T-helper 2 cell treated with Interferon-gamma antibody and Interleukin-4, amounts not matched to agents 5 μg/mL and 100 μg/mL, for 36 hours (primary cell): ENCODE results near the gene C5orf58.

Source experiments
- DNase-seq: peaks from one replicate; pipeline ENCODE4 v3.0.0; 2021; ENCODE audit warnings: low spot score
- H3K27ac Mint-ChIP-seq: one replicate; pipeline ENCODE4 v1.8.0; 2021; ENCODE audit warnings: mild to moderate bottlenecking, mixed read lengths
- H3K27me3 Mint-ChIP-seq: one replicate; pipeline ENCODE4 v1.8.0; 2021; ENCODE audit warnings: low read depth, mixed read lengths
- H3K36me3 Mint-ChIP-seq: one replicate; pipeline ENCODE4 v1.8.0; 2021; ENCODE audit warnings: low read depth, mixed read lengths
- H3K4me1 Mint-ChIP-seq: one replicate; pipeline ENCODE4 v1.8.0; 2021; ENCODE audit warnings: low read depth, mixed read lengths
- H3K4me3 Mint-ChIP-seq: one replicate; pipeline ENCODE4 v1.8.0; 2022; ENCODE audit warnings: mild to moderate bottlenecking, moderate library complexity, mixed read lengths
- H3K9me3 Mint-ChIP-seq: one replicate; pipeline ENCODE4 v1.8.0; 2021; ENCODE audit warnings: mixed read lengths

Gene C5orf58

DNA sequence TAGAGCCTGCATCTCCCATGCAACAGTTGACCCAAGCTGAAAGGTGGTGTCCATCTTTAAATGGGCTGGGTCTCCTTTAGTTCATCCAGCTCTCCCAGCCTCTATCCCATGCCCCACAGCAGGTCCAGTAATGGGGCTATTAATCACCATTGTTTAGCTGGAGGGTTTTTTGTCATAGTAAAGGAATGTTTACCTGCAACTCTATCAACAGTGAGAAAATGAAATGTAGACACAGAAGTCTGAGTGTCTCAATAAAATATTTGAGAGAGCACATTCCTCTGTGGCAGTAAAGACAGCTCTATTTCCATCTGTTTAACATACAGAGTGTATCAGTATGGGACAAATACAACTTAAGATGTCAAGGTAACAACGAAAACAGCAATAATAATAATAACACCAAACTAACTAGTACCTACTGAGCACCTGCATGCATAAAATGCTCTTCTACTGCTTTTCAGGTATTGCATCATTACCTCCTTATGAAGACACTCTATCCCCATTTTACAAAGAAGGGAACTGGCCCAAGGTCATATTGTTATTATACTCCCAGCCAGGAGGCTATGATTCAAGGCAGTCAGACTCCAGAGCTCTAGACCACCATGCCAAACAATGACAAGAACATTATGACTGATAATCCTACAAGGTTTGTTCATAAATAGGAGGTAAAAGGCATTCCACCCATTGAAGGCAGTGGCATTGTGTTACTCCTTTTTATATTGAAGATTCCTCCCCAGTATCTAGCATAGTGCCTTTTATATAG is 21.0 kb upstream of the C5orf58 start:
- Mint-ChIP-seq H3K27ac (no peak overlapping the region), H3K9me3 (no peaks in the 10 kb centered on the region), H3K4me3 (no peak overlapping the region), H3K36me3 (no peaks in the 10 kb centered on the region), H3K4me1 (no peaks in the 10 kb centered on the region), H3K27me3 (peaks cover 39% of the 10 kb centered on the region)
- DNase-seq: no peak

DNA sequence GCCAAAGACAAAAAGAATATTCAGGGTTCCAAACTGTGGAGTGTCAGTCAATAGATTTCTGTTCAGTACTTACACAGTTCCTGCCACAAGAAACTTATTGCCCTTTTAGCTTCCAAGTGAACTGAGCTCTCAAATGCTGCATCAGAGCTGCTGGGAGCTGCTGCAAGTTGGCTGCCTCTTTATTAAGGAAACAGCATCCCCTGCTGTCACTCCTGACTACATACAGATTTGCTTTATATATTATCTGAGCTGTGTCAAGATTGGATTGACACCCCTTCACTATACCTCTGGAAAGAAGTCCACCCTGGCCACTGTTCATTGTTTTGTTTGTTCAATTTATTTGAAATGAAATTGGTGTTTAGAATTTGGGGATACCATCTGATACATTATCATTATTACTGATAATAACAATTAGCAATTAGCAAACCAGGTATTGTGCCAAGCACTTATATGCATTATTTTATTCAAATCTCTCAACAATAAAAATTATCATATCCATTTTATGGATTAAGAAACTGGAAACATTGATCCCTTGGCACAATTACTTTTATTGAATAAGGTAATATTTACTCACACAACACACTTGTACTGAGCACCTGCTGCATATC is 16.4 kb upstream of the C5orf58 start:
- DNase-seq: no peak
- Mint-ChIP-seq H3K4me1 (no peaks in the 10 kb centered on the region), H3K27me3 (peaks cover 16% of the 10 kb centered on the region), H3K4me3 (no peak overlapping the region), H3K27ac (no peak overlapping the region), H3K36me3 (no peaks in the 10 kb centered on the region), H3K9me3 (no peaks in the 10 kb centered on the region)

DNA sequence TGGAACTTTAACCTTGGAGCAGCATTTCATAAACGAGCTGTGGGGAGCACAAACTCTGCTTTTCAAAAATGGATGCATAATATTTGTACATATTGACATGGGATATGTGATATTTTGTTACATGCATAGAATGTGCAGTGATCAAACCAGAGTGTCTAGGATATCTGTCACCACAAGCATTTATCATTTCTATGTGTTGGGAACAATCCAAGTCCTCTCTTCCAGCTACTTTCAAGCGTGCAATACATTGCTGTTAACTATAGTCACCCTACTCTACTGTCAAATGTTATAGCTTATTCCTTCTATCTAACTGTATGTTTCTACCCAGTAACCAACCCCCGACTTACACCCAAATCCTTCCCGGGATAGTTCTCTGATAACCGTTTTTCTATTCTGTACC is 15.0 kb upstream of the C5orf58 start:
- Mint-ChIP-seq H3K27me3 (peaks cover 10% of the 10 kb centered on the region), H3K27ac (no peak overlapping the region), H3K4me1 (no peaks in the 10 kb centered on the region), H3K9me3 (no peaks in the 10 kb centered on the region), H3K36me3 (no peaks in the 10 kb centered on the region), H3K4me3 (no peak overlapping the region)
- DNase-seq: no peak

DNA sequence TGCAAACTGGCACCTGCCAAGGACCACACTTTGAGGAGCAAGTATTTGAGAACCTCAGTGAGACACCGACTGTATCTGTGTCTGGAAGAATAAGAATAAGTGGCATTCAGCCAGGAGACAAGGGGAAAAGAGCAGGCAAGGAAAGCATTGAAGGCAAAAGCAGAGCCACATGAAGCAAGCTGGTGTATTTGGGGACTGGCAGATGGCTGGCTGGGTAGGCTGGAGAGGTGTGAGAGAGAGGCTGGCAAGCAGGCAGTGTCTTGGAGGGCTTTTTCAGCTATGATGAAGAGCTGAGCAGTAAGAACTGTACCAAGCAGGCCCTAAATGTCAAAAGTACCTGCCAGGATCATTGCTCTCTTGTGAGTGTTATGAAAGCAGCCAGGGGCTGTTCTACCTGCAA is 14.1 kb upstream of the C5orf58 start:
- H3K27me3 Mint-ChIP-seq: peaks cover 9% of the 10 kb centered on the region
- H3K9me3 Mint-ChIP-seq: no peaks in the 10 kb centered on the region
- H3K4me3 Mint-ChIP-seq: no peak overlapping the region
- H3K4me1 Mint-ChIP-seq: no peaks in the 10 kb centered on the region
- no peak for DNase-seq
- H3K27ac Mint-ChIP-seq: no peak overlapping the region
- H3K36me3 Mint-ChIP-seq: no peaks in the 10 kb centered on the region

DNA sequence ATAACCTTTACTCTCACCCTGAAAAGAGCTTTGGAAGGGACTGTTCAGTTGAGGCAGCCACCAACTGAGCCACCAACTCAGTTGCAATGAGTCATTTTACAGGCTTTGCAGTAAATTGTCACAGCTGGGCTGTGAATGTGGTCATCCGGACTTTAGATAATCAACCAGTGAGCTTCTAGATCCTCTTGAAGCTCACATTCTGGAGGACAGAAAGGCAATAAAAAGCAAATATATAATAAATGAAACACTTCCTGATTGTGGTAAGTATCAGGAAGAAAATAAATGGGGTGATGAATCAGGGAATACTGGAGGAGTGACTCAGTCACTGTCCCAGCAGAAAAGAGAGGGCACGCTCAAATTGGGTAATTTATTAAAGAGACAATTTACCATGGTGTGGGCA is 13.2 kb upstream of the C5orf58 start:
- peaks cover 5% of the 10 kb centered on the region for H3K27me3 Mint-ChIP-seq
- DNase-seq: no peak
- no peak overlapping the region for H3K27ac Mint-ChIP-seq
- H3K36me3 Mint-ChIP-seq: no peaks in the 10 kb centered on the region
- no peaks in the 10 kb centered on the region for H3K4me1 Mint-ChIP-seq
- H3K9me3 Mint-ChIP-seq: no peaks in the 10 kb centered on the region
- H3K4me3 Mint-ChIP-seq: no peak overlapping the region

DNA sequence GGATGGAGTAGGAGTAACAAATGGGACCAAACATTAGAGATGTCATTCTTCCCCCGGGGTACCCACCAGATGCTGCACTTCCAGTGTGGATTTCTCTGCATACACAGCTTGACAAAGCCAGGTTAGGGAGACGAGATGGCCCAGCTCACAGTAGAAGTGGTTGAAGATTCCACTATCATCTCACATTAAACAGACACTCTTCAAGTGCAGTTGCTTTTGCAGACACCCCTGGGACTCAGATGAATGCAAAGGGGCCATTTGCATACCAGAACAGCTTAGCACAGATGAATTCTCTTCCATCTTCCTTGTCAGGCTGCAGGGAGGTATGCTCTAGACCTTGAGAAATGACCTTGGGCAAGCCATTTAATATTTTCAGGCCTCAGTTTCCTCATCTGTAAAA is 12.6 kb upstream of the C5orf58 start:
- H3K9me3 Mint-ChIP-seq: no peaks in the 10 kb centered on the region
- peaks cover 5% of the 10 kb centered on the region for H3K27me3 Mint-ChIP-seq
- H3K4me3 Mint-ChIP-seq: no peak overlapping the region

DNA sequence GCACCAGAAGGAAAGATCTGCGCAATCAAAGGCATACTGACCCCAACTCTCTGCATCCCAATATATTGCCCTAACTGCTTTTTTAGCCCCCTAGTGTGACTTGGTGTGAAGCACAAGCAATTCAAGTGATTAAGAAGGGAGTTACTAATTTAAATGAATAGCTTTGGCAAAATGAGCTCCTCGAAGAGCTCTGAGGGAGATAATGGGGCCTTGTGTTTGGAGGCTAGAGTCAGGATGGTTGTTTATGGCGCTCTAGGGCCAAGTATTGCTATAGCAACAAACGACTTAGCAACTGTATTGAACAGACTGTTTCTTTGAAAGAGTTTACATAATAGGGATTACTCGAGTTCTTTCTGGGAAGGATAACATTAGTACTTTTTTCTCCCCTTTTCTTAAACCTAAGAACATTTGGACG is 11.5 kb upstream of the C5orf58 start:
- no peak for DNase-seq
- no peaks in the 10 kb centered on the region for H3K36me3 Mint-ChIP-seq
- no peak overlapping the region for H3K4me3 Mint-ChIP-seq
- H3K9me3 Mint-ChIP-seq: no peaks in the 10 kb centered on the region
- no peak overlapping the region for H3K27ac Mint-ChIP-seq
- peaks cover 2% of the 10 kb centered on the region for H3K27me3 Mint-ChIP-seq
- peaks cover 3% of the 10 kb centered on the region for H3K4me1 Mint-ChIP-seq

More for the DNA sequence above, 12.6 kb upstream of the C5orf58 start:
- no peak for DNase-seq
- no peaks in the 10 kb centered on the region for H3K36me3 Mint-ChIP-seq
- H3K4me1 Mint-ChIP-seq: no peaks in the 10 kb centered on the region
- H3K27ac Mint-ChIP-seq: no peak overlapping the region

DNA sequence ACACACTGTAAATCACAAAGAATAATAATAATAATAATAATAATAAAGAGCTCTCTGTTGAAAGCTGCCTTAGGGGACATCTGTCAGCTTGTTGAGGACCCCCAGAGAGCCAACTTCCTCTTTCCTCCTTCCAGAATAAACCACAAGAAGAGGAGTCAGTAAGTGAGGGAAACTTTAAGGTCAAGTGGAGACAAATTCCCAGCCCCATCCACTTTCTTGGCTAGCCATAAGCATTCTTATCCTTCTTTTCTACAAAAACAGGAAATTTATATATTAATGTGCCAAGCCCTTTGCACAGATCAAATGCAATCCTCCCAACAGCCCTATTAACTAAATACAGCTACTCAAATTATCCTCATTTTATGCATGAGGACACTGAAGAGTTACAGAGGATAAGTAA is 9.4 kb upstream of the C5orf58 start:
- H3K9me3 Mint-ChIP-seq: no peaks in the 10 kb centered on the region
- no peaks in the 10 kb centered on the region for H3K36me3 Mint-ChIP-seq
- H3K4me3 Mint-ChIP-seq: no peak overlapping the region
- peaks cover 3% of the 10 kb centered on the region for H3K4me1 Mint-ChIP-seq
- no peak overlapping the region for H3K27ac Mint-ChIP-seq
- H3K27me3 Mint-ChIP-seq: no peaks in the 10 kb centered on the region
- no peak for DNase-seq

DNA sequence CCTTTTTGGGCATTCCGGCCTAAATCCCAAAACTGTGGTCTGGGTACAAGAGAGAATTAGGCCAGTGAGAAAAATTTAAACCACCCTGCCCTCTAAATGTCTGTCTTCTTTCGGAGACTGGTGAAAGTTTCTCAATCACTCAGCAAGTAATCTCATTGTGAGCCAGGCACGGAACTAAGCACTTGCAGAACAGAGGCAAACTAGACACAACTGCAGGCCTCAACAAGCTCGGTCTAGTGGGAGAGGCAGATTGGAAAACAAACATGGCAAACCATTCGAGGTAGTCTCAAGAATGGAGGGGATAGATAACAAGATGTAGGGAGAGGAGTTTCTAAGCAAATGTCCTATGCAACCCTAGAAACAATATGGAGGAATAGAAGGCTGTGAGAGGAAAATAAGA is 8.9 kb upstream of the C5orf58 start:
- no peak overlapping the region for H3K4me3 Mint-ChIP-seq
- H3K27ac Mint-ChIP-seq: no peak overlapping the region
- H3K9me3 Mint-ChIP-seq: no peaks in the 10 kb centered on the region
- no peaks in the 10 kb centered on the region for H3K36me3 Mint-ChIP-seq
- no peaks in the 10 kb centered on the region for H3K27me3 Mint-ChIP-seq
- no peak for DNase-seq
- H3K4me1 Mint-ChIP-seq: peaks cover 3% of the 10 kb centered on the region

DNA sequence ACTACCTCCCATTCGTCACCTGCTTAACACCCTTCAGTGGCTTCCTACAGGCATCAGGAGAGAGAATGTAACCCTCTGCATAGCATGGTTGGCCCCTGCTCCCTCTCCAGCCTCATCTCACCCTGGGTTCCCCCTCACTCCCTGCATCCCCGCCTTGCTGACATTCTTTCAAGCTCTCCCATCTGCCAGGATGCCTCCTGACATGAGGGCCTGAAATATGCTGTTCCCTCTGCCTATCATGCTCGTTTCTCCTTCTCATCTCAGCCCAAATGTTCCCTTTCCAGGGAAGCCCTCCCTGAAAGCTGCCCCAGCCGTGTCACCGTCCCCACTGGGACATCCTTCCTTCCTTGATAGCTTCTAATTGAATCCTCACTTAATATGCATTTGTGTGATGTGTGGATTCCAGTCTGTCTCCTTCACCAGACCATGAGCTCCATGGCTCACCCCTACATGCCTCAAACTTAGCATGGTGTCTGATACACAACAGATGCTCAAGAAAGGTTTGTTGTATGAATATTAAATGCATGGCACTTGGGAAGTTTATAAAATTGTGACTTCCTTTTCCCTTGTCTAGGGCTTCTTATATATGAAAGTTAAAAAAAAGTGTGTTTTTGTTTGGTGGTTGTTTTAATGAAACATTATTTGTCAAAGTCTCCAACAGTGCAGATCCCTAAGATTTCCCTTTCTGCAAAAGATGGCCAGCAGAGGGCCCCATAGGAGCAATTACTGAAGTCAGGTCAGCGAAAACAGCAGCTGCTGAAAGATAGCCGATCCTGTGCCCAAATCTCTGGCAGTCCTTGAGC is 7.3 kb upstream of the C5orf58 start:
- DNase-seq: peak; percentile 48
- no peaks in the 10 kb centered on the region for H3K27me3 Mint-ChIP-seq
- no peak overlapping the region for H3K4me3 Mint-ChIP-seq
- H3K9me3 Mint-ChIP-seq: no peaks in the 10 kb centered on the region
- no peaks in the 10 kb centered on the region for H3K36me3 Mint-ChIP-seq
- no peak overlapping the region for H3K27ac Mint-ChIP-seq
- peaks cover 3% of the 10 kb centered on the region for H3K4me1 Mint-ChIP-seq

DNA sequence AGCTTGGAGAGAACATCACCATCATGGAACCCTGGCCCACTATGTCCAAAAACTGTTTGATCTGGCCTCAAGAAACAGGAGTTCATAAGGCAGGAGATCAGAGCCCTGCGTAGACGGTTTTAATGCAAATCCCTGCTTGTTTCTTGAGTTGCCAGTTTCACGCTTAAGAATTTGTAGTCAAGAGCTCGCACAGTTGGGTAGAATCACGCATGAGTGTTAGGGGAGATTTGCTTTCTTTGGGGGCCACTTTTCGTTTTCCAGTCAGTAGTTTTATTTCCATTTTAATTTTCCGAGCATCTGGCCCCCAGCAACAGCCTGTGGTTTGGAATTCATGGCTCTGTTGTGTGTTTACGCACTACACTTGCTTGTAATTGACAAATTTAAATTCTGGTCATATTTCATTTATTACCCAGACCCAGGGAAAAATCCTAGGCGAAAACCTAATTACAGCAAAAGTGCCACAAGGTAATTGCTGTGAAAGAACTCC is 6.6 kb upstream of the C5orf58 start:
- H3K27ac Mint-ChIP-seq: no peak overlapping the region
- no peaks in the 10 kb centered on the region for H3K9me3 Mint-ChIP-seq
- DNase-seq: no peak
- H3K27me3 Mint-ChIP-seq: no peaks in the 10 kb centered on the region
- H3K4me1 Mint-ChIP-seq: peaks cover 3% of the 10 kb centered on the region
- H3K36me3 Mint-ChIP-seq: no peaks in the 10 kb centered on the region
- no peak overlapping the region for H3K4me3 Mint-ChIP-seq

DNA sequence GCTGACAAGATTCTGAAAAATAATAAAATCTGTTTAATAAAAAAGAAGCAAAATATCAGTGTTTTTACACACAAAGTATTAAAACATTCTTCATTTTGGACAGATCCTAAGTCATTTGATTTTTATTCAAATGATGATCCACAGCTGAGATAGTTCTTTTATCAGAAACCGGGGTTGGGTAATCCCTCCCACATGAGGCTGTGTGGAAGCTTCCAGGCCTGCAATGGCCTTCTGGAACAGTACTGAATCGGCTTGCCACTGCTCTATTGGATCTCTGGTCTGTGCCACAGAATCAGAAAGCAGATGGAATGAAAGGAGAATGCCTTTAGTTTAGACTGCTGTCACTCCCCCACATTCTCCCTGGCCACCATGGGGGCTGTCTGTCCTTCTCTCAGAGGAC is 6.1 kb upstream of the C5orf58 start:
- Mint-ChIP-seq H3K4me1 (peaks cover 3% of the 10 kb centered on the region), H3K27ac (no peak overlapping the region), H3K4me3 (no peak overlapping the region), H3K36me3 (no peaks in the 10 kb centered on the region), H3K27me3 (no peaks in the 10 kb centered on the region), H3K9me3 (no peaks in the 10 kb centered on the region)
- DNase-seq: no peak

DNA sequence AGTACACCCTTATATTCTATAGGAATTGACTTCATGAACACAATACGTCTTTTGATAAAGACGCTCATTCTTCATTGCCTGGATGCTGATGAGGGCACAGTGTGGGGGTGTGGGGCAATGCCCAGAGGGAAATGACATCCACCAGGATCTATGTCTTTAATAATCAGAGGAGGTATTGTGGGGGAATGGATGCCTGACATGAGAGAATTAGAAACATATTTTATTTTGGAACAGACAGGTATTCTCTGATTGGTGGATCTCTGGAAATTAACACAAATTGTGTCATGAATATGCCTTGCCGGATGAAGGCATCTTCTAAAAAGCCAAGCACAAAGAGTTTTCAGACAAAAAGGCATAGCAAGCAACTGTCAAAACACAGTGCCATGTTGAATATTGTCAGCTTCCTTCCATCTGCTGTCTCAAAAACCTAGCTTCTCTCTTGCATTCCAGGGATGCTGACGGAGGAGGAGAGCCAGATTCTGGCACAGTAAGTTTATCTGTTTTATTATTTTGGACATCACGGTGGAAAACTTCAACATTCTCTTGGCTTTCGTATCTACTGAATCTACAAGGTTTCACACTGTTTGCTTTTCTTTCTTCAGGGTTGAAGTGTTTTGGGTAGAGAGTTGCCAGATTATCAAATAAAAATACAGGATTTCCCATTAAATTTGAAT is 3.9 kb upstream of the C5orf58 start:
- H3K4me3 Mint-ChIP-seq: no peak overlapping the region
- no peaks in the 10 kb centered on the region for H3K27me3 Mint-ChIP-seq
- H3K9me3 Mint-ChIP-seq: no peaks in the 10 kb centered on the region
- DNase-seq: no peak
- peaks cover 3% of the 10 kb centered on the region for H3K4me1 Mint-ChIP-seq
- H3K27ac Mint-ChIP-seq: no peak overlapping the region
- H3K36me3 Mint-ChIP-seq: no peaks in the 10 kb centered on the region
